Hepatocyte (in vitro differentiated cells): ENCODE results near the gene ATF3. TPM values are rescaled to one million over a fixed set of nuclear protein-coding genes. Genes with fewer than 3 reads are reported as not detected.
A peak's percentile ranks its signal among the peaks of the same experiment; 100 is the strongest.

Source experiments
- DNase-seq: peaks from one replicate; pipeline ENCODE4 v3.0.0-alpha.2; 2016; ENCODE audit warnings: low spot score
- H2AFZ ChIP-seq: fragments of 200-600 bp; sonication (generic); 2 replicates; pipeline ENCODE4 v1.6.0; 2016; ENCODE audit warnings: antibody characterized with exemption, mild to moderate bottlenecking
- H3K27ac ChIP-seq: fragments of 200-600 bp; sonication (generic); 2 replicates; pipeline ENCODE4 v1.5.1; 2016; ENCODE audit warnings: mild to moderate bottlenecking
- H3K27me3 ChIP-seq: fragments of 200-600 bp; sonication (generic); 2 replicates; pipeline ENCODE4 v1.6.1; 2016
- H3K36me3 ChIP-seq: fragments of 200-600 bp; sonication (generic); replicated peaks from 2 replicates; pipeline ENCODE4 v1.5.1; 2016; ENCODE audit warnings: low read depth; ENCODE audit not compliant: insufficient read depth
- H3K4me1 ChIP-seq: fragments of 200-600 bp; sonication (generic); 2 replicates; pipeline ENCODE4 v1.5.1; 2016; ENCODE audit warnings: mild to moderate bottlenecking, moderate library complexity; ENCODE audit not compliant: insufficient read depth
- H3K4me2 ChIP-seq: fragments of 200-600 bp; sonication (generic); 2 replicates; pipeline ENCODE4 v1.6.0; 2016
- H3K4me3 ChIP-seq: fragments of 200-600 bp; sonication (generic); 2 replicates; pipeline ENCODE4 v1.5.1; 2016; ENCODE audit warnings: mild to moderate bottlenecking
- H3K79me2 ChIP-seq: fragments of 200-600 bp; sonication (generic); 2 replicates; pipeline ENCODE4 v1.6.0; 2017; ENCODE audit warnings: mild to moderate bottlenecking
- H3K9me2 ChIP-seq: fragments of 200-600 bp; sonication (generic); replicated peaks from 2 replicates; pipeline ENCODE4 v1.6.0; 2017; ENCODE audit warnings: mild to moderate bottlenecking; ENCODE audit not compliant: insufficient read depth
- H3K9me3 ChIP-seq: fragments of 200-600 bp; sonication (generic); 2 replicates; pipeline ENCODE4 v1.5.1; 2016; ENCODE audit warnings: low read depth, mild to moderate bottlenecking
- H4K20me1 ChIP-seq: fragments of 200-600 bp; sonication (generic); 2 replicates; pipeline ENCODE4 v1.6.0; 2016; ENCODE audit warnings: mild to moderate bottlenecking; ENCODE audit not compliant: insufficient read depth, poor library complexity, severe bottlenecking
- CTCF ChIP-seq: fragments of 200-600 bp; sonication (generic); IDR thresholded peaks from 2 replicates; pipeline ENCODE4 v1.5.1; 2016; ENCODE audit warnings: antibody characterized with exemption, mild to moderate bottlenecking; ENCODE audit not compliant: poor library complexity
- EZH2 ChIP-seq: fragments of 200-600 bp; sonication (generic); IDR thresholded peaks from 2 replicates; pipeline ENCODE4 v1.6.1; 2016; ENCODE audit warnings: antibody characterized with exemption, mild to moderate bottlenecking, borderline replicate concordance
- EZH2phosphoT487 ChIP-seq: fragments of 200-600 bp; sonication (generic); IDR thresholded peaks from one replicate; pipeline ENCODE4 v1.6.1; 2018; ENCODE audit warnings: antibody characterized with exemption, mild to moderate bottlenecking, low read depth, moderate library complexity; ENCODE audit not compliant: unreplicated experiment, severe bottlenecking
- WGBS: methylation state at CpG from one replicate; pipeline ENCODE4 v1.1.6; 2016; ENCODE audit warnings: low lambda C conversion rate; ENCODE audit errors: missing lambda C conversion rate; 5-methylcytosine and 5-hydroxymethylcytosine counted together
- polyA plus RNA-seq: library from polyadenylated mRNA; unstranded; fragments of >200 nt; fragmentation: Nextera tagmentation; extraction: Ambion mirVana; gene quantifications from 2 replicates; pipeline ENCODE4 v1.2.1, GENCODE V29; 2016
- total RNA-seq: library from RNA; depleted of rRNA; stranded (reverse); fragments of >200 nt; gene quantifications from 2 replicates; pipeline ENCODE4 v1.2.3, GENCODE V29; 2014

Gene ATF3
- total and polyA plus RNA-seq, 2 experiments from 2014 or later, result 128 to 129 TPM

DNA sequence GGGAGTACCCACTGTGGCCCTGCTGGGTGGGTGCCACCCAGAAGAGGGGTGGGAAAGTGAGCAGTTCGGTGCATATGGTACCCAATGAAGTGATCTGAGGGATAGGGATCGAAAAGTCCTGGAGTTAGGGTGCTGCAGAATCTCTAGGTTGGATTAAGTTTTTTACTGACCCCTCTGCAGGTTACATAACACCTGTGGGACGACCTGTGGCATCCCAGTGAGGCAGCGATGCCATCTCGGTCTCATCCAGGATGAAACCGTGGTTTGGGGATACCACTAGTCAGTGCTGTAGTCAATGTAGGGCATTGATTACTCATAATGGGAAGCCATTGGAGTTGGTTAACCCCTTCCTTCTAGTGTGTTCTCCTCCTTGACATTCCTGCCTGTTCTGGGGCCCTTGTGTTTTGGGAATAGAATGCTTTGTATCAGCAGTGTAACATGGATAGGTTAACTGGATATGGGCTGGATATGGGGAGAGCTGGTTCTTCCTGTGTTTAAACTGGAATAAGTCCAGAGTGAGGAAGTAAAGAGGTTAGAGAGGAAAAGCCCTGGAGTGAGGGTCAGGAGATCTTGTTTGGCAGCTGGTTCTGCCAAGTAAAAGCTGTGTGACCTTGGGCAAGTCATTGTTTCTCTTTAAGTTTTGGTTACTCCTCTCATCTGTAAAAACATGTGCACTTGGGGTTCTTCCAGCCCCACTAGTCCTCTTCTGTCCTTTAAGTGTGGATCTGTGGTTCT is 42.8 kb upstream of the ATF3 start:
- H3K79me2 ChIP-seq, result no peaks in the 10 kb centered on the region
- H3K4me3 ChIP-seq, result no peak overlapping the region
- H3K4me2 ChIP-seq, result peak overlapping the region; percentile 71
- H4K20me1 ChIP-seq, result no peaks in the 10 kb centered on the region
- no peaks in the 10 kb centered on the region for H3K27me3 ChIP-seq
- DNase-seq, result no peak
- no peak overlapping the region for H3K27ac ChIP-seq
- no peaks in the 10 kb centered on the region for H3K36me3 ChIP-seq
- TF ChIP-seq CTCF, result no peak
- H3K9me3 ChIP-seq, result no peaks in the 10 kb centered on the region
- H2AFZ ChIP-seq, result no peak overlapping the region
- WGBS, result 93% methylated on average over 6 of the region's 6 CpGs
- peaks cover 5% of the 10 kb centered on the region for H3K4me1 ChIP-seq
- H3K9me2 ChIP-seq, result no peaks in the 10 kb centered on the region

DNA sequence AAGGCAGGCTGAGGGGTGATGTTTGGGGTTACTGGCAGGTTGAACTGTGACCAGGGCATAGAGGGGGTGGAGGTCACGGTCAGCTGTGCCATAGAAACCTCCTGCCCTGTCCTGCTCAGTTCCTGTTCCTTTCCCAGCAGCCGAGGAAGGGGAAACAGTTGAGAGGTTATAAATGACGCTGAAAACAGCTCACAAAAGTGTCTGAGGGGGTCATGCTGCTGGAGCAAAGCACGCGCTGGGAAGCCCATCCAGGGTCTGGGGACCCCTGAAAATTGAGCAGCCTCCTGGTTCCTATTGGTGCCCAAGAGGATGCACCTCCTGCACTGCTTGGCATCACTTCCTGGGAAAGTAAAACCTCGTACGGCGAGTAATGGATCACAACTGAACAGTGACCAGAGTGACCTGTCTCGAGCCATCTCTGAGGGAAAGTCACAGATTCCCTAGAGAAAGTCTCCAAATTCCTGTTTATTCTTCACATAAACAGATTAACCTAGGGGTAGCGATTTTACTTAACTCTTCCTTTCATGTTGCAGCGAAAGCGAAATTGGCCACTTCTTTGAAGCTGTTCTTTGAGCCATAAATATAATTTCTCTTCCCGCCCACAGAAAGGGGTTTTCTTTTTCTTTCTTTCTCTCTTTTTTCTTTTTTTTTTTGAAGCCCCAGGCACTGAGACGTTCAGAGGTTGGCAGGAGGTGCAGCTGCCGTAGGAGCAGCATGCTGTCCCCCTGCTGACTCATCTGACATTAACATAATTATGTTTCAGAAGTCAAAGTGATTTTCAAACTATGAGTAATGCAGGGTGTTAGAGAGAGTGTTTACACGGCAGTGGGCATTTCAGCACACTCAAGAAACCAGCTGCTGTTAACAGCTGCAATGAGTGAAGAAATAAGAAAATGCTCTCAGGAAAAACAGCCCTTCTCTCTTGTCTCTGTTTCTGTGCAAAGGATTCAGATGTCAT is 41.8 kb upstream of the ATF3 start:
- peak; percentile 80 for DNase-seq
- Histone ChIP-seq H3K27me3 (no peaks in the 10 kb centered on the region), H2AFZ (peak overlapping the region; percentile 38), H3K4me3 (peak overlapping the region; percentile 17), H3K9me3 (no peaks in the 10 kb centered on the region), H3K36me3 (no peaks in the 10 kb centered on the region), H3K9me2 (no peaks in the 10 kb centered on the region), H3K79me2 (no peaks in the 10 kb centered on the region), H3K27ac (peak overlapping the region; percentile 11), H3K4me1 (peaks cover 5% of the 10 kb centered on the region), H3K4me2 (peak overlapping the region; percentile 71), H4K20me1 (no peaks in the 10 kb centered on the region)
- TF ChIP-seq EZH2 (no peak), CTCF (no peak), EZH2phosphoT487 (no peak)
- WGBS, result 40% methylated on average over 16 of the region's 16 CpGs

- Histone ChIP-seq H2AFZ (no peak overlapping the region), H3K4me1 (peaks cover 5% of the 10 kb centered on the region), H3K36me3 (no peaks in the 10 kb centered on the region), H4K20me1 (no peaks in the 10 kb centered on the region), H3K9me3 (no peaks in the 10 kb centered on the region), H3K4me2 (peak overlapping the region; percentile 71), H3K27ac (no peak overlapping the region), H3K27me3 (no peaks in the 10 kb centered on the region), H3K9me2 (no peaks in the 10 kb centered on the region), H3K79me2 (no peaks in the 10 kb centered on the region), H3K4me3 (no peak overlapping the region)
- TF ChIP-seq CTCF, result no peak
- no peak for DNase-seq
- WGBS, result 79% methylated on average over 3 of the region's 3 CpGs
Measured at GRCh38 chr1:212567638-212568037, 40.9 kb upstream of the ATF3 start.
